Amniotic epithelial cell (primary cell): Measurements from ENCODE around the gene CCDC82.
A peak's percentile ranks its signal among the peaks of the same experiment; 100 is the strongest.

Source experiments
- DNase-seq: peaks from one replicate; pipeline ENCODE4 v3.0.0-alpha.2; 2010; ENCODE audit warnings: low read depth

The CCDC82 gene

DNA sequence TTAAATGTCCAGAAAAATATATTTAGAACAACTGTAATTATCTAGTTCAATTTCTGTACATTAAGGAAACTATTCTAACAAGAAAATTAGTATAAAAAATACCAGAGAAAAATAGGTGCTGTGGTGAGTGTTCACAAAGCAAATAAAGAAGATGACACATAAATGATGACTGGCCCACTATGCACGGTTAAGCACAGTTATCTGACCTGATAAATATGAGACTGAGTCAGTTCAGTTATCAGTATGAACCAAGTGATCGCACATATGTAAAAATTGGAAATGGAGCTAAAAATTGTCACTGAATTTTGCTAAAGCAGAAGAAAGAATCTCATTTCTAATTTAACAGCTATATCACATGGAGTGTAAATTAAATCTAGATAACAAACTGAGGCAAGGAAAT is 27.9 kb downstream of the CCDC82 start:
- peak; percentile 68 for DNase-seq

DNA sequence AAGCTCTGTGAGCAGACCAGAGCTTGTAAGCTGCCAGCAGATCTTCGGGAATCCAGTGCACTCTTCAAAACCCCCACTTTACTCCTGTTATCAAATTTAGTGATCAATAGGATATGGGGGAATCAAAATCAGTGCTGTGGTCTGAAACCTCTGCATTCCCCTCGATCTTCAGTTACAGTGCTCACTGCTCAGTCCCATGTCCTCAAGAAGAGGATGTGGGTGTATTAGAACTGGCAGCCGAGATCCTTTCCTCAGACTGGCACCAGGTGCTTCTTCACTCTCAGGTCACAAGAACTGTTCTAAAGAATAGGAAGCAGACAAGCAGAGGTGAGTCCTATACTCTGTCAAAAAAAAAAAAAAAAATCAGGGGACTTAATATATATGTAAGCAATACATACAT is 31.4 kb downstream of the CCDC82 start:
- DNase-seq = no peak

GRCh38 chr11:96357794-96358193 is 31.9 kb downstream of the CCDC82 start:
- no peak for DNase-seq

GRCh38 chr11:96356848-96357247 is 32.9 kb downstream of the CCDC82 start:
- no peak for DNase-seq

GRCh38 chr11:96342961-96343711 is 46.6 kb downstream of the CCDC82 start, which contains the start of gene MAML2:
MAML2 (minus strand) TSS chr11:96343195; CDS start chr11:96341895, 1,300 bp downstream.
- DNase-seq = peak; percentile 93

GRCh38 chr11:96342014-96342960 is 47.4 kb downstream of the CCDC82 start:
- DNase-seq = no peak

GRCh38 chr11:96341211-96342013 is 48.3 kb downstream of the CCDC82 start:
- peak; percentile 55 for DNase-seq

DNA sequence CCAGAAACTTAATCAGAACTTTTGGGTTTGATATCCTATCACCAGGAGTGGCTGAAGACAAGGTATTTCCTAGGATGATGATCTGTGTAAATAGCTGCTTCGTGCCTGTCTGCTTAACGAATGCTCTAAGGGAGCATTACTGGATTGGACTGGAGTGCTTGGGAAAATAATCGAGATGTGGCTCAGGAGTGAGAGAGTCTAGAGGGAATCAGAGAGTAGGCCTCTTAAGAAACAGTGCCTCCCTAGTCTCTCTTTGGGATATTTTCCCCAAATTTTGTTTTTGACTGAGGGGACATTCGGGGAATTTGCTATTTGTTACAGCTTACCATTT is 49.2 kb downstream of the CCDC82 start:
- DNase-seq = peak; percentile 51

- peak; percentile 55 for DNase-seq
These were observed 49.8 kb downstream of the CCDC82 start for GRCh38 chr11:96339706-96340554.

GRCh38 chr11:96338910-96339705 is 50.6 kb downstream of the CCDC82 start:
- peak; percentile 90 for DNase-seq

GRCh38 chr11:96337541-96338431 is 51.9 kb downstream of the CCDC82 start:
- peak; percentile 89 for DNase-seq

- peak; percentile 91 for DNase-seq
These were observed 54.3 kb downstream of the CCDC82 start for GRCh38 chr11:96335388-96335787.

DNA sequence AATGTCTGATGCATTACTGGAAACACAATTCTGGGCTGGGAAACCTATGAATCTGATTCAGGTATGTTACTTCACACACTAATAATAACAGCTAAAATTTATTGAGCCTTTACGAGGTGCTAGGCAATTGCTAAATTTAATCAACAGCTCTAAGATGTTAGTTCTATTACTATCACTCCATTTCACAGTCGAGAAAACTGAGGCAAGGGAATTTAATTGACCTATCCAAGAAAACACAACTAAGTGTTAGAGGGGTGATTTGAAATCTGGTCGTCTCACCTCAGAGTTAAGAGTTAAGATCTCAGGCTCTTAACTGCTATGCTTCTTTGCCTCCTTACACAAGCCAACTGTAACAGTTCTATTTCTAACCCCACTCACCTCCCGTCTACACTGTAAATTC is 55.5 kb downstream of the CCDC82 start:
- DNase-seq = no peak

DNA sequence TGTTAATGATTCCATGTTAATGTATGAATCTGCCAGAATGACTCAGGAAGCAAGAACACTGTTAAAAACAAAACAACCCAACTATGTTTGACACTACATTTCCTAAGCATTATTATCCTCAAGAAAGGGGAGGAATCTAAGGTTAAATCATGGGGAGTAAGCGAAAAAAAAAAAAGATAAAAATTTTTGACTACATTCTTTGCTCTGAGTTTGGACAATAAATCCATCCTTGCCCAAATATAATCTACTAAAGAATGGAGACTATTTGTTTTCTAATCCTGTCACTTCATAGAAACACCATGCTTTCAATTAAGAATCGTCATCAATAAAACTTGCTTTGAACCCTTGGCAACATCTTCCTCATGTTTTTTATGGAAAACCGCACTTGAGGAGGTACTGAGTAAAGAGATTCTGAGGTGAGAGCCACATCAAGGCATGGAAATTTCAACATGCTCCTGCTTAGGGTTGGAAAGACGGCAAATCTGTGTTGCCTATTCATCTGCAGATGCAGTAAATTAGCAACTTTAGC is 56.5 kb downstream of the CCDC82 start:
- DNase-seq = peak; percentile 64

DNA sequence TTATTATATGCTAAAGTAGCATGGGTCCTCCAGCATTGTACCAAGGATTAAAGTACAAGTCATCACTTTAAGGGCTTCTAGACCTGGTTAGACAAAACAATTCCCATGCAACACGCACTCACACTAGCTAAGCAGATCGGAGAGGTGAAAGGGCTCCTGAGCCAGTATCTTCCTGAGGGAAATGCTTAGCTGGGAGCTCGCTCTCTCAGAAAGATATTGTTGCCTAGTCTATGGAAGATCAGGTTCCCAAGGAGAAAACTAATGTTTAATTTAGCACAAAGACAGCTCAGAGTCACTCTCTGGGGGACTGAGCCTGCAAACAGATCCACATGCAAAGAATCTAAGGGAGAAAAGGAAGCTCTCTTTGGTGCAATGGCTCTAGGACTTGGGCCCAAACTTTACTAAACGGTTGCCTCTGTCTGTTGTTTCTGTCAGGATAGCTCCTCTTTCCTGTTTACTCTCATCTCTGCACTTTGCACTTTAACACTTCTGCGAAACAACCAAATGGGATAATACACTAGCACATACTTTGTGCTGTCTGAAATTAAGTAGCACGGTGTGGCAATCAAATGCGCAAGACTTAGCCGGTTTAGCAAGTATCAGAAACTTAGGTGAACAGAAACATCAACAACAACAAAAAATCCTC is 57.5 kb downstream of the CCDC82 start:
- DNase-seq = peak; percentile 52

- no peak for DNase-seq
These were observed 58.0 kb downstream of the CCDC82 start for GRCh38 chr11:96331699-96332116.

DNA sequence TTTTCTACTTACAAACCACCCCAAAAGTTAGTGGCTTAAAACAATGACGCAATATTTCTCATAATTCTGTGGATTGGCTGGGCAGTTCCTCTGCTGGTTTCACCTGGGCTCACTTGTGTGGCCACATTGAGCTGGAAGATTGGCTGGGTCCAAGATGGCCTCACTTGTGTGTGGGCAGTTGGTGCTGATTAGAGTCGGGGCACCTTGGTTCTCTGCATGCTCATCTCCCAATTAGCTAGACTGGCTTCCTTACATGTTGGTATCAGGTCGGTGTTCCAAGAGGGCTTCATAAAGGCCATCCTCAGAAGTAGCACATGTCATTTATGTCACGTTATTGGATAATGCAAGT is 59.2 kb downstream of the CCDC82 start:
- DNase-seq = no peak

- DNase-seq = no peak
These were observed 59.7 kb downstream of the CCDC82 start for GRCh38 chr11:96329855-96330510.
